Measurements from ENCODE around the gene NRXN2. TPM values are rescaled to one million over a fixed set of nuclear protein-coding genes. Genes with fewer than 3 reads are reported as not detected.

Gene NRXN2
- total and polyA plus RNA-seq, 5 donors from 2014 or later, result 0.42 TPM; not detected in 4

DNA sequence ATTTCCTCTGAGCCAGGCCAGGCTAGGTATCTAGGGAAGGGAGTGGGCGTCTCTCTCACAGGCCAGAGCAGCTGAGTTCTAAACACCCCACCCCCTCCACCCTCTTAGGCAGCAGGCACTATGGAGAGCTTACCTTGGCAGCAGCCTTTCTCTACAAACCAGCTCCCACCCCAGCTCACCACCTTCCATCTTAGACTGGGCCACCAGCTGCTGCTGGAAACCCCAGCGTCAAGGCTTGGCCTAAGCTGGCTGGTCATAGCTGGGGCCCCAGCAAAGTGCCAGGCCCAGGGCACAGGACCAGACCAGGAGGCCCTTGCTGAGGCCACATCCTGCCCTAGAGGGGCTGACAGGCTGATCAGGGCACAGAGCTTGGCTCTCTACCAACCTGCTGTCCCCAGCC is 111.8 kb downstream of the NRXN2 start:
- Histone ChIP-seq H3K4me1 (ENCODE audit: control insufficient read depth, insufficient read depth, low read length, poor library complexity, severe bottlenecking) (peaks cover 4% of the 10 kb centered on the region), H3K27ac (ENCODE audit: insufficient read depth, low read length, poor library complexity, severe bottlenecking) (no peak overlapping the region), H3K4me3 (ENCODE audit: low read depth, low read length) (no peak overlapping the region), H3K36me3 (ENCODE audit: control insufficient read depth, insufficient read depth, low read length) (no peaks in the 10 kb centered on the region), H3K9me3 (ENCODE audit: control insufficient read depth in 2 of 2, low read length in 2 of 2) (no peaks in the 10 kb centered on the region), H3K27me3 (ENCODE audit: control insufficient read depth, insufficient read depth, low read length) (no peaks in the 10 kb centered on the region)
- peaks cover 0 to 1% (median 0%) of the 10 kb centered on the region in 7 donors for H3K9me3 Mint-ChIP-seq
- H3K4me1 Mint-ChIP-seq, result peaks cover 0 to 16% (median 0%) of the 10 kb centered on the region in 4 donors
- no peak for ATAC-seq (ENCODE audit: low read depth in 2 of 2)
- peaks cover 12% of the 10 kb centered on the region for H3K27me3 Mint-ChIP-seq
- H3K27ac Mint-ChIP-seq, result peak overlapping the region in 1 of 3 donors; percentile 56
- no peak overlapping the region for H3K4me3 Mint-ChIP-seq
- H3K36me3 Mint-ChIP-seq, result no peaks in the 10 kb centered on the region
- no peak for DNase-seq

DNA sequence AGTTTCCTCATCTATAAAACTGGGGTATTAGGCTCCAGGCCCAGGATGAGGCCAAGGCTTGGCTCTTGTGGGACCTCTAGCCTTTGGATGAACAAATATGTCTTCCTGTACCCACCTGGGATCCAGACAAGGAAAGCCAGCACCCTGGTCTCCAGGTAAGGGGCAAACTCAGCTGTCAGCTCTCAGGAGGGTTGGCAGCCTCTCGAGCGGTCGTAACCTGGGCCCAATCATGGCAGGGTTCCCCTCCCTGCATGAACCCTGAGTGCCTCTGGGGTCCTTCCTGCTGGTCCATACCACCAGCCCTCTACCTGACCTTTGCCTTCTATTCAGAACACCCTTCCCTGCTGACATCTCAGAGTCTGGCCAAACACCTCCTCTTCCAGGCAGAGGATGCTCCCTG is 112.4 kb downstream of the NRXN2 start:
- Mint-ChIP-seq H3K4me3 (no peak overlapping the region), H3K4me1 (peaks cover 0 to 16% (median 0%) of the 10 kb centered on the region in 4 donors), H3K36me3 (no peaks in the 10 kb centered on the region), H3K27me3 (peaks cover 15% of the 10 kb centered on the region), H3K9me3 (peaks cover 0 to 1% (median 0%) of the 10 kb centered on the region in 7 donors), H3K27ac (peak overlapping the region in 2 of 3 donors; percentile 53 to 56)
- H3K27ac ChIP-seq (ENCODE audit: insufficient read depth, low read length, poor library complexity, severe bottlenecking), result no peak overlapping the region
- no peak overlapping the region for H3K4me3 ChIP-seq (ENCODE audit: low read depth, low read length)
- no peaks in the 10 kb centered on the region for H3K9me3 ChIP-seq (ENCODE audit: control insufficient read depth in 2 of 2, low read length in 2 of 2)
- H3K27me3 ChIP-seq (ENCODE audit: control insufficient read depth, insufficient read depth, low read length), result no peaks in the 10 kb centered on the region
- H3K4me1 ChIP-seq (ENCODE audit: control insufficient read depth, insufficient read depth, low read length, poor library complexity, severe bottlenecking), result peaks cover 4% of the 10 kb centered on the region
- no peaks in the 10 kb centered on the region for H3K36me3 ChIP-seq (ENCODE audit: control insufficient read depth, insufficient read depth, low read length)
- no peak for DNase-seq
- no peak for ATAC-seq (ENCODE audit: low read depth in 2 of 2)

DNA sequence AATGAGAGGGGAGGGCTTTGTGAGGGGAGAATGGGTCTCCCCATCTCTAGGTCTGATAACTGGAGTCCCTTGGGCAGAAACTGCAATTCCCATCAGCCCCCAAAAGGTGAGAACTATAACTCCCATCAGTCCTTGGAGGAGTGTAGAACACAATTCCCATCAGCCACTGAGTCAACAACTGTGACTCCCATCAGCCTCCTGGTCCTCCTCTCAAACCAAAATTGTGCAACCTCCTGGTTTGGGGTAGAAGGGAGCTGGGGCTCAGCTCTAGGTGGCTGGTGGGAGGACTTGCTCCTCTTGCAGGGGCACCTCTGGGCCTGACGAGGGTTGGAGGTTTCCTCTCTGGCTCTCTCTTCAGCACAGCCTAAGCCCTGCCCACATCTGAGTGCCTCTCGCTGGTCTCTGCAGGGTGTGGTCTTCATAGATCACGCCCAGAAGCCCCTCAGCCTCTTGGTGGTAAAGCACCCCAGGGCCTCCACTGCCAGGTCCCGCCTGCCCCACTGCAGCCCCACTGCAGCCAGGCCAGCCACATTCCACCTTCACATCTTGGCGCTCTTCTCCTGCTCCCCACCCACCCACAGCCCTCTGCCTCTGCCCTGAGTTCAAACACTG is 113.5 kb downstream of the NRXN2 start:
- peaks cover 4% of the 10 kb centered on the region for H3K4me1 ChIP-seq (ENCODE audit: control insufficient read depth, insufficient read depth, low read length, poor library complexity, severe bottlenecking)
- Mint-ChIP-seq H3K27me3 (peaks cover 21% of the 10 kb centered on the region), H3K9me3 (peaks cover 0 to 1% (median 0%) of the 10 kb centered on the region in 7 donors), H3K4me1 (peaks cover 0 to 16% (median 0%) of the 10 kb centered on the region in 4 donors), H3K4me3 (no peak overlapping the region), H3K36me3 (no peaks in the 10 kb centered on the region), H3K27ac (no peak overlapping the region)
- DNase-seq (no peak), ATAC-seq (ENCODE audit: low read depth in 2 of 2) (no peak)
- no peaks in the 10 kb centered on the region for H3K27me3 ChIP-seq (ENCODE audit: control insufficient read depth, insufficient read depth, low read length)
- H3K27ac ChIP-seq (ENCODE audit: insufficient read depth, low read length, poor library complexity, severe bottlenecking), result no peak overlapping the region
- H3K9me3 ChIP-seq (ENCODE audit: control insufficient read depth in 2 of 2, low read length in 2 of 2), result no peaks in the 10 kb centered on the region
- H3K36me3 ChIP-seq (ENCODE audit: control insufficient read depth, insufficient read depth, low read length), result no peaks in the 10 kb centered on the region
- H3K4me3 ChIP-seq (ENCODE audit: low read depth, low read length), result no peak overlapping the region

DNA sequence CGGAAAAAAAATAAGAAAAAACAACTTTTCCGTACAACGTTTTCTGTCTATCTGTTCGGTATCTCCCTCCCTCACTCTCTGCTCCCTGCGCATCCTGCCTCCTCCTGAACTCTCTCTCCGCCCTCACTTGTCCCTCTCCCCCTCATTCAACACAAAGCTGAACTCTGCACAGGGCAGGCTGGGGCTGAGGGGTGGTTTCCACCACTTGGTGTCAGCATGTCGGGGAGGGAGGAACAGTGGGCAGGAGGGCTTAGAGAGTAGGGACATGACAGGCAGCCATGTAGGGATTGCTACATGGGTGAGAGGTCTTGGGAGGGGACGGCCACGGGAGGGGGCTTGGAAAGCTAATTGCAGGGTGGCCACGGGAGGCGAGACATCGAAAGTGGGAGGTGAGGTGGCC is 114.4 kb downstream of the NRXN2 start:
- no peak for DNase-seq
- H3K4me1 Mint-ChIP-seq, result peaks cover 0 to 16% (median 0%) of the 10 kb centered on the region in 4 donors
- no peaks in the 10 kb centered on the region for H3K36me3 ChIP-seq (ENCODE audit: control insufficient read depth, insufficient read depth, low read length)
- no peaks in the 10 kb centered on the region for H3K9me3 ChIP-seq (ENCODE audit: control insufficient read depth in 2 of 2, low read length in 2 of 2)
- no peak overlapping the region for H3K27ac ChIP-seq (ENCODE audit: insufficient read depth, low read length, poor library complexity, severe bottlenecking)
- H3K27me3 ChIP-seq (ENCODE audit: control insufficient read depth, insufficient read depth, low read length), result no peaks in the 10 kb centered on the region
- no peaks in the 10 kb centered on the region for H3K36me3 Mint-ChIP-seq
- peaks cover 4% of the 10 kb centered on the region for H3K4me1 ChIP-seq (ENCODE audit: control insufficient read depth, insufficient read depth, low read length, poor library complexity, severe bottlenecking)
- ATAC-seq (ENCODE audit: low read depth in 2 of 2), result no peak
- no peak overlapping the region for H3K27ac Mint-ChIP-seq
- no peaks in the 10 kb centered on the region for H3K9me3 Mint-ChIP-seq
- no peak overlapping the region for H3K4me3 ChIP-seq (ENCODE audit: low read depth, low read length)
- H3K27me3 Mint-ChIP-seq, result peaks cover 21% of the 10 kb centered on the region
- H3K4me3 Mint-ChIP-seq, result no peak overlapping the region

DNA sequence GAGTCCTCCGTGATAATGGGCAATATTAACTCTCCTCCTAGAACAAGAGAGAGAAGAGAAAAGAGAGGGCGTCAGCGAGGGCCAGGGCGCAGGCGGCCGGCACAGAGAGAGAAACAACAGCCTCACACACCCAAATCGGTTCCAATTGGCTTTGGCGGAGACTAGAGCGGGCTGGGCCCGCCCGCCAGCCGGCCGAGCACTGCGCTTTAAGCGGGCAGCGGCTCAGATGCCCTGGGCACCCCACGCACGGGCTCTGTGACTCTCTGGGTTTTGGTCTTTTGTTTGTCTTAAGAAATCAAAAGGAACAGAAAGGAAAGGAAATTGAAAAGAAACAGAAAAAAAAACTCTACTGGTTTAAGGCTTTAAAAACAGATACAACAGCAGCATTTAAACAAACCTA is 115.0 kb downstream of the NRXN2 start:
- Histone ChIP-seq H3K27ac (ENCODE audit: insufficient read depth, low read length, poor library complexity, severe bottlenecking) (no peak overlapping the region), H3K27me3 (ENCODE audit: control insufficient read depth, insufficient read depth, low read length) (no peaks in the 10 kb centered on the region), H3K4me3 (ENCODE audit: low read depth, low read length) (no peak overlapping the region), H3K9me3 (ENCODE audit: control insufficient read depth in 2 of 2, low read length in 2 of 2) (no peaks in the 10 kb centered on the region), H3K36me3 (ENCODE audit: control insufficient read depth, insufficient read depth, low read length) (no peaks in the 10 kb centered on the region), H3K4me1 (ENCODE audit: control insufficient read depth, insufficient read depth, low read length, poor library complexity, severe bottlenecking) (peaks cover 4% of the 10 kb centered on the region)
- Mint-ChIP-seq H3K4me1 (peaks cover 0 to 16% (median 0%) of the 10 kb centered on the region in 4 donors), H3K27ac (no peak overlapping the region), H3K36me3 (no peaks in the 10 kb centered on the region), H3K27me3 (peaks cover 21% of the 10 kb centered on the region), H3K4me3 (peak overlapping the region in 1 of 4 donors; percentile 27), H3K9me3 (no peaks in the 10 kb centered on the region)
- ATAC-seq (ENCODE audit: low read depth in 2 of 2) (no peak), DNase-seq (no peak)

DNA sequence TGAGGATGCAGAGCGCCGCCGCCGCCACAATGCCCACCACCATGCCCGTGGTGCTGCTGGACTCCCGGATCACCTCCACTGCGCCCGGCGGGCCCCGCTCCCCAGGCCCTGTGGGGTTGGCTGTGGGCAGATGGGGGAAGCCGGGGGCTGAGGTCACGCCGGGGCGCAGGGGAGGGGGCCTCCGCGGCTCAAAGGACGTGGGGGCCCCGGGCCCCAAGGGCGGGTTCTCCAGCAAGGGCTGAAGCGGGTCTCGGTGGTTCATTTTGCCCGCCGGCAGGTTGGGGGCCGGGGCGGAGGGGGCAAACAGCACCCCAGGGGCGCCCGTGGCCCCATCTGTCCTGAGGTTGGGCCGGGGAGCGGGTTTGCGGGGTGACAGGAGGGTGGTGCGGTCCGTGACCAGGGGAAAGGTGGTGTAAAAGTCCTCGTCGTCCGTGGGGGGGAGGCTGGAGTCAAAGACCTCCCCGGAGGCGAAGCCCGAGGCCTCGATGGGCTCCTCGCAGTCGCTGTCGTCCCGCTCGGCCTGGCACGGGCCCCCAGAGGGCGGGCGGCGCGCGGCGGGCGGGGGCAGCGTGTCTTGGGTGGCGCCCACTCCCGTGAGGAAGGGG is 115.5 kb downstream of the NRXN2 start:
- no peak overlapping the region for H3K27ac Mint-ChIP-seq
- Histone ChIP-seq H3K4me1 (ENCODE audit: control insufficient read depth, insufficient read depth, low read length, poor library complexity, severe bottlenecking) (peaks cover 4% of the 10 kb centered on the region), H3K9me3 (ENCODE audit: control insufficient read depth in 2 of 2, low read length in 2 of 2) (no peaks in the 10 kb centered on the region), H3K27me3 (ENCODE audit: control insufficient read depth, insufficient read depth, low read length) (no peaks in the 10 kb centered on the region), H3K36me3 (ENCODE audit: control insufficient read depth, insufficient read depth, low read length) (no peaks in the 10 kb centered on the region), H3K4me3 (ENCODE audit: low read depth, low read length) (no peak overlapping the region), H3K27ac (ENCODE audit: insufficient read depth, low read length, poor library complexity, severe bottlenecking) (no peak overlapping the region)
- DNase-seq (no peak), ATAC-seq (ENCODE audit: low read depth in 2 of 2) (no peak)
- H3K4me3 Mint-ChIP-seq, result no peak overlapping the region
- peaks cover 19% of the 10 kb centered on the region for H3K27me3 Mint-ChIP-seq
- peaks cover 0 to 15% (median 0%) of the 10 kb centered on the region in 4 donors for H3K4me1 Mint-ChIP-seq
- H3K9me3 Mint-ChIP-seq, result no peaks in the 10 kb centered on the region
- no peaks in the 10 kb centered on the region for H3K36me3 Mint-ChIP-seq

DNA sequence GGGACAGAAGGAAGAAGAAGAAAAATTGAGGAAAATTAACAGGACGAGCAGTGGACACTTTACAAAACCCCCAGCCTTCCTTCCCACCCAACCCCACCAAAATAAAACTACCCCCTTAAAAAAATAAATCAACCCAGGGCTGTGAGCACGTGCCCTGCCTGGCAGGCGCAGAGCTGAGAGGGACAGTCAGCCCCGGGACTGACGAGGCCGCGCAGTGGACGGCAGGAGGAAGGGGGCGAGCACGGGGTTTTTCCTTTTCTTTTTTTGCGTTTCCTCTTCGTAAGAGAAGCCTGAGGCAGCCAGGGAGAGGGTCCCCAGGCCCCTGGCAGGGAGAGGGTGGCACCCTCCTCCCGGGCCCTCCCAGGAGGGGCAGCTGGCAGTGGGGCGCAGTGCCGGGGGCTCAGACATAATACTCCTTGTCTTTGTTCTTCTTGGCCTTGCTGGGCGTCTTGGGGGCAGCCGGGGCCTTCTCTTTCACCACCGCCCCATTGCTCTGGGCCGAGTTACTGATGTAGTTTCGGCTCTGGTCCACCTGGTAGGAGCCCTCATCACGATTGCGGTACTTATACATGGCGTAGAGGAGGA is 116.1 kb downstream of the NRXN2 start:
- peaks cover 0 to 9% (median 0%) of the 10 kb centered on the region in 4 donors for H3K4me1 Mint-ChIP-seq
- ATAC-seq (ENCODE audit: low read depth in 2 of 2), result no peak

More for the DNA sequence above, 116.1 kb downstream of the NRXN2 start:
- H3K9me3 ChIP-seq (ENCODE audit: control insufficient read depth in 2 of 2, low read length in 2 of 2), result no peaks in the 10 kb centered on the region
- DNase-seq, result no peak
- H3K4me1 ChIP-seq (ENCODE audit: control insufficient read depth, insufficient read depth, low read length, poor library complexity, severe bottlenecking), result peaks cover 1% of the 10 kb centered on the region
- H3K27ac ChIP-seq (ENCODE audit: insufficient read depth, low read length, poor library complexity, severe bottlenecking), result no peak overlapping the region
- no peaks in the 10 kb centered on the region for H3K9me3 Mint-ChIP-seq
- H3K4me3 Mint-ChIP-seq, result no peak overlapping the region
- no peak overlapping the region for H3K4me3 ChIP-seq (ENCODE audit: low read depth, low read length)
- no peaks in the 10 kb centered on the region for H3K36me3 ChIP-seq (ENCODE audit: control insufficient read depth, insufficient read depth, low read length)
- peaks cover 17% of the 10 kb centered on the region for H3K27me3 Mint-ChIP-seq
- H3K27me3 ChIP-seq (ENCODE audit: control insufficient read depth, insufficient read depth, low read length), result no peaks in the 10 kb centered on the region
- no peaks in the 10 kb centered on the region for H3K36me3 Mint-ChIP-seq
- no peak overlapping the region for H3K27ac Mint-ChIP-seq
